Activated CD4-positive, CD25-positive, alpha-beta regulatory T cell treated with anti-CD3 and anti-CD28 coated beads, Interleukin-2, amount 50 U/mL, for 16 hours (primary cell): ENCODE results near the gene CRPPA.
"Not testable (repeated sequence)": the region's sequence is repeated elsewhere in the genome, so short reads cannot be mapped to it uniquely, and the experiment has no call there.

ENCODE experiments used
- DNase-seq: peaks from one replicate; pipeline ENCODE4 v3.0.0-alpha.2; 2020; ENCODE audit warnings: low read depth, low spot score

CRPPA gene

DNA sequence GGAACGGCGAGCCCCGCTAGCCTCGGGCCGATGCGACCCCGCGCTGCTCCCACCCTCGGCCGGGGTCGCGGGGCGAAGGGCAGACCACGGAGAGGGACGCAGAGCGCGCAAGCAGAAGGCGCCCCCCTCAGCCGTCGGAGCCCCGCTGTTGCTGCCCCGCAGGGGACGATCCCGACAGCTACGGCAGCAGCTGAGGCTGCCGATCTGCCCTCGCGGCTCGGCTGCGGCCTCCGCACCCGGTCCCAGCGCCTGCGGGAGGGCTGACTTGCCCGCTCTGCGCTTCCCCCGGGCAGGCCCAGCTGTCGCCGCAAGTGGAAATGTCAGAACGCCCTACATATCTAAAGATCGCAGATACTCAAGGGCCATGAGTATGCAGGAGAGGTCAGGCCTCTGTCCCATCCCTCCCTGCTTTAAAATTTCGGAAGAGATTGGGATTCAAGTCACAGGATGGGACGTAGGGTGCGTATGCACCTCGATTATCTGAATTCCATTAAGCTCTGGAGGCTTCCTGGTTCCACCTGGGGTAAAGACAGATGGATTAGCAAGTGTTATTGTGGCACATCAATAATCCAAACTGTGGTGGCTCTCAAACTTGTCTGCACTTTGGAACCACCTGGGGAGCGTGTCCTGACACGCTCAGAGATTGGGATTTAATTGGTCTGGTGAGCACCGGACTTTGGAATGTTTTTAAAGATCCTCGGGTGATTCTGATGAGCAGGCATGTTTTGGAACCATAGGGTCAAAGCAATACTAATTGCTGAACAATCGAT, at the start of gene CRPPA:
Gene CRPPA (minus strand): TSS at position 206 of the 770 bp plus-strand sequence. CDS start 216 bp downstream, outside the sequence.
- DNase-seq: no peak

DNA sequence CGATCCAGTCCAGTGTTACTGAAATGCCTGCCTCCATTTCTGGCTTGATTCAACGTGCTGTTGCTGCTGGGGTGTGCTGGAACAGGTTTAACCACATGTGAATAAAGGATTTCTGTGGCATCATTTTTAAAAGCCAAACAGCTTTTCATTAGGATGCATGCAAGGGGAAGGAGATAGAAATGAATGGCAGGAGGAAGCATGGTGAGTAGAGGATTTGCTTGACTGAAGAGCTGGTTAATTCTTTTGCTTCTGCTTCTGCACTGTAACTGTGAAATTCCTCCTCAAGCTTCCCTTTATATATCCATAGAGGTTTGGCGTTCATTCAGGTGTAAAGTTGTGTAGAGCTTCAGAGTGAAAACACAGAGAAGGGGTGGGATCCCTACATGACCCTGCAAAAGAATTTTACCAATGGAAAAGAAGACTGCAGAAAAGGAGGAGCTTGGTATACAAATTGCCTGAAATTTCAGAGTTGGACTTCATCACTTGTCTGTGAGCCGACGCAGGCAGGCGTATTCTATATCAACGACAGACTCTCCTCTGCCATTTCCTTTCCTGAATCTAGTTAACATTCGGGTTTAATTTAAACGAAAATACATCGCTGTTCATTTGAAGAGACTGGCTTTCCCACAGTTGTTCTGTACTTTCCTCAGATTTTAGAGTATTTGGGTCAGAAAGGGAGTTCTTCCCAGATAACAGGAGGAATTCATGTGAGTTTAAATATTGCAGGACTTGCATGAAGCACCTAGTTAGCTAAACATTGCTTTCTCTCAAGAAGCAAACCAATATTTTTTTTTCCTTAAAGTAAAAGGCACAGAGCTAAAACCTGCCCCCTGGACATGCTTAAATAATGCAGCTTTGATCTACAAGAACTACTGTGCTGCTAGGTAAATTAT, 44.4 kb upstream of the CRPPA start, which contains the start of gene SOSTDC1:
Gene SOSTDC1 (minus strand): TSS at position 270 of the 893 bp plus-strand sequence. CDS start 70 bp downstream, at position 200.
- no peak for DNase-seq

DNA sequence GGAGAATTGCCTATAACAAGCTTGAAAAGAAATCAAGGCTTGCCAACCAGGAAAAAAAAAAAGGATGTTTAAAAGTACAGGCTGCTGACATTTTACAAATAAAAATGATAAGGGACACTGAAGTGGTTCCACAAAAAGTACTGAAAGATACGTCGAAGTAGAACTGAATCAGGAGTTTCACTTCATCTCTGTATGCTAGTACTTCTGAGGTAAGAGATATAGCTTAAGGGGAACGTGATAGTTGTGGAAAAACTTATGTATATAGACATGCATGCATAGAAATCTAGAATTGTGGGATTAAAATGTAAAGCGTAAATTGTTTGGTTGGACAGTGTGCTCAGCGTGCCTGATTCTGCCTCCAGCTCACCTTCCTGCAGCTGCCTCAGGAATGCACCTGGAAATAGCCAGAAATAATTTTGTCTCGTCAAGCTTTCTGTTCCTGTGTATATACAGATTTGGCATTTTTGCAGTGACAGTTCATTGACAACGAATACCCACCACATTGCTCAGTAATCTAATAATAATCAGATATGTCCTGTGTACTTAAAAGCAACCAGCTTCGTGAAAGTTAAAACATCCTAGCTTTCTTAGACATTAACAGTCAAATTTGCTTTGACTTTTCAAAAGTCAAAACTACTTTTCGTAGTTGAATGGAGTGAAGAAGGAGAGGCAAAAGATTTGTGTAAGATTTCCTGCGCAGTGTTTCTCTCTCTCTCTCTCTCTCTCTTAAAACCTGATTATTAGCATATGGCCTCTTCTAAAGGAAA, 42.8 kb upstream of the CRPPA start:
- no peak for DNase-seq

DNA sequence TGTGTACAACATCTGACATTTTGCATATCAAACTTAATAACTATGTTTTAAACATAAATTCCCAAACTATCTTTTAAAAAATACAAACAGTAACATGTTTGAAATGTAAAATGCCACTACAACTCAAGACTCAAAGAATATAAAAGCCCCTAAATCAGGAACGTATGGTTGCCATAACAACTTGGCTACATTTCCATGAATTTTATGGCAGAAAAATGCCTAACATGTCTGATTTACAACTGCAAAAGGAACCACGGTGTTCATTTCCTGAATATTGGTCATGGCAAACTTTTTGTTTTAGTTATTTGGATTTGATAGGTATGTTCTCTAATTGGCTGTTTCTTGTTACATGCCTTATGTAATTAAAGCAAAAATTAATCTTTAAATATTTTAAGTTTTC, 42.2 kb upstream of the CRPPA start:
- DNase-seq: no peak

DNA sequence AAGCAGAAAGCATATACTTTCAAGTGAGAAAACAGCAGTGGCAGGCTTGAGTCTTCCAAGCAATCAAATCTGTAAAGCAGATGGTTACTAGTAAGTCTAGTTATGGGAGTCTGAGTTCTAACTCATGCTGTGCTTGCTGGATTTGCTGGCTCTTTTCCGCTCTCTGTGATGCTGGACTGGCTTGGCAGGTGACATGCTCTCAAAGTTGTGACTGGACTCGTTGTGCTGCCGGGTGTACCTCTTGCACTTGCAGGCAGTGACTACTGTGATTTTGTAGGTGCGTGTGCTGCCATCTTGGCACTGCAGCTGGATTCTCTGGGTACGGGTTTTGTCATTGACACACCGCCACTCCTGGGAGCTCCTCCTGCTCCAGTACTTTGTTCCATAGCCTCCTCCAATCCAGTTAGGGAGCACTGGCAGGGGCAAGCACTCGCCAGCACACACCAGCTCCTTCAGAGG, 41.1 kb upstream of the CRPPA start:
- no peak for DNase-seq

DNA sequence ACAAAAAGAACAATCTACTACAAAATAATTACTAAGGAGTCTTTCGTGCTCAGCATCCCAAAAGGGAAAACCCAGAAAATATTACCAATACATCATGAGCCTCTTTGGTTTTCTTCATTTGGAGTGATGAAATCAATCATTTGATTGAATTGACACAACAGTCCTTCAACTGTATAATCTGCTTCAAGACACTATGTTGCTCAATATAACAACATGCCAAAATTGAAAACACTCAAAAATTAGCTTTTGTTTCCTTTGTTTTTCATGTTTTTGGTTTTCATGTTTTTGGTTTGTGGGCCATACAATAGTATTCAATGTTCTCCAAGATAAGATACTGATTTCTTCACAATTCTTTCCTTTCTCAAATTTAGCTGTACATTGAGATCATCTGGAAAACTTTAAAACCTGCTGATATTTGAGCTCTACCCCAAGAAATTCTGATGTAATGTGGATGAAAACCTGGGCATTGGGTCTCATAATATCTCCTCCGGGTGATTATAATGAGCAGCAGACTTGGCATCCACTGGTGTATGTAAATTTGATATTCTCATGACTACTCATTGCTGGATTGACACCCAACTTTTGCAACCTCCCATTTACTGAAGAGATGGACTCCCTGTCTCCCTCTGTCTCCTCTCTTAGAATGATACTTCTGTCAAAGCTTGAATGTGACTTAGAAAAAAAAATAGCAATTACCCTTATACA, 39.6 kb upstream of the CRPPA start:
- DNase-seq: no peak

DNA sequence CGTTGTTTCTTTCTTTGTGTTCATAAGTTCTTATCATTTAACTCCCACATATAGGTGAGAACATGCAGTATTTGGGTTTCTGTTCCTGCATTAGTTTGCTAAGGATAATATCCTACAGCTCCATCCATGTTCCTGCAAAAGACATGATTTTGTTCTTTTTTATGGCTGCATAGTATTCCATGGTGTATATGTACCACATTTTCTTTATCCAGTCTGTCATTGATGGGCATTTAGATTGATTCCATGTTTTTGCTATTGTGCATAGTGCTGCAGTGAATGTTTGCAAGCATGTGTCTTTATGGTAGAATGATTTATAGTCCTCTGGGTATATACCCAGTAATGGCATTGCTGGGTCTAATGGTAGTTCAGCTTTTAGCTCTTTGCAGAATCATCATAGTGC, 35.0 kb upstream of the CRPPA start:
- DNase-seq: not testable (repeated sequence)

DNA sequence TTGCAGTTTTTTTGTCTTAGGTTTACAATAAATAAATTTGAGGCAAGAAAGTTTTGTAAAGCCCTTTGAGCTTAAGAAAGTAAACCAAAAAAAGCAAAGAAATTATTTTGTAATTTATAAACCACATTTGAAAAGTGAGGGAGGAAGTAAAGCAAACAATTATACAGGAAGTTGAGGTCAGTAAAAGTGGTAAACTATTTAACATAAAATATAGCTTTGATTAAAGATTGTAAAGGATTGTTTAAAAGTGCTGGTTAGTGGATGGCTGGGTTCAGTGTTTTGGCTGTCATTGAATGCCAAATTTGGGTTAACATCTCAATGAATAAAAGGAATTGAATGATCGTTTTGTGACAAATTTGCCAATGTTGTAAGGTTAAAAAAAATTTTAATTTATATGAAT, 34.3 kb upstream of the CRPPA start:
- no peak for DNase-seq

DNA sequence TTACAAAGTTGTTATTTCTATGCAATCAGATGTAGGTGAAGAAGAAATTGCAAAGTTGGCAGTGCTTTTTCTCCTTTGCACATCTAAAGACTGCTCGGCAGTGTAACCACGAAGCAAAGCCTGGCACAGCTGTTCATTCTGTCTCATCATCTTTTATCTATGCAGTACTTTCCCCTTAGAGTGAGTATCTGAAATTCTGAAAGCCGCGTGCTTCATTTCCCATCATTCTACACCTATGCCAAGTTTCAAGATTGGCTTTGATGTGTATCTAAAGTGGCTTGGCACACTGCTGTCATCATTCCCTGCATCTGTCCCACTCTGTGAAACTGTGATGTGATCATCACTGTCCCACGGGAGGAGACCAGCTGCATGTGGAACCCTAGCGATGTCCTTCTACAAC, 29.0 kb upstream of the CRPPA start:
- no peak for DNase-seq

DNA sequence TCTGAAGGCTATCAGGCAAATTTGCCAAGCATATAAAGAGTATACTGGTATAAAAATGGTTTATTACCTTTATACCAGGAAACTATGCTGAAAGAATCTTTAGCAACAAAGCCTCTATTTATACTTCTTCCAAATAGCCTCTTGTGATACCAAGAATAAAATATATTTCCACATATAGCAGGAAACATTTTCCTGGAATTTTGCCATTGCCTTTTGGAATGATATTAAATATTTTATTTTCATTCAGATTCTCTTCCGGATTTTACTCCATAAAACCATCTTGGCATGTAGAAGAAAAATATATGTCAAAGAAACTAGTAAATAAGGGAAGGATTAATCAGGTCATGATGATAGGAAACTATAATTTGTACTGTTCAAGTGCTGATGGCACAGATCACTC, 26.5 kb upstream of the CRPPA start:
- no peak for DNase-seq

DNA sequence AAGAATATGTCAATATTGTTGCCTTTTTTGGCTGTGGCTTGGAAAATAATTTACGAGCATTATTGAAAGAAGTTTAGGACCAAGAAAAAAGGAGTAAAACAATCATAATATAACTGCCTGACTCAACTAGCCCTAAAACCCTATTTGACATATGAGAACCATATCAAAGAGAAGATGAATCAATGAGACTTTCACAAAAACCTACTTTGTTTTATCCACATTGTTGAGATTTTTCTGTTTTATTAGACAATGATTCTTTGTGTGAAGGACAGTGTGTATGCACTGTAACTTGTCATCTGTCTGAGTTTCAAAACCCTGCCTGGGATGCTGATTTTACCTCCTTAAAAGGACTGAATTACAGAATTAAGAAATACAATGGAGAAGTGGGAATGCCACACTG, 25.2 kb upstream of the CRPPA start:
- no peak for DNase-seq

DNA sequence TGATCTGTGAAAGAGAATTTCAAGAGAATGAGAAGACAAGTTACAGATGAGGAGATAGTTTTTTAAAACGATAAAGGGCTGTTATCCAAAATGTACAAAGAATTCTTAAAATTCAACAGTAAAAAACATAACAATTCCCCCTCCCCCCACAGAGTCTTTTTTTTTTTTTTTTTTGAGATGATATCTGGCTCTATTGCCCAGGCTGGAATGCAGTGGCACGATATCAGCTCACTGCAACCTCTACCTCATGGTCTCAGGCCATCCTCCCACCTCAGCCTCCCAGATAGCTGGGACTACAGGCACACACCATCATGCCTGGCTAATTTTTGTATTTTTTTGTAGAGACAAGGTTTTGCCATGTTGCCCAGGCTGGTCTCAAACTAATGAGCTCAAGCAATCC, 22.5 kb upstream of the CRPPA start:
- not testable (repeated sequence) for DNase-seq

DNA sequence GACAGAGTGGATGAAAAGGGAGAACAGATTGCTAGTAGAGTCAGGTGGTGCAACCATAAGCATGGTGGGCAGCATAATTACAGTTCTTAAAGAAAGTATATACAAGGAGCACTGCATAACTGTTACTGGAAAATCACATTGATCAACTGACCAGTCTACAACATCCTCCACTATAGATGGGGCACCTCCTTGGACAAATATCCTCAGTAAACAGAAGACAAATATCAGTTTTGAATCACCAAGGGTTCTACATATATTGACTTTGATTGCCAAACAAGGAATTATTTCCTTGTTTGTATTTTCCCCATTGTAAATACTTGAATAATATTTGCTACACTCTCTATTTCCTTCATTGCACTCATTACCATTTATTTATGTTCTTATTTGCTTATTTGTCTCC, 17.6 kb upstream of the CRPPA start:
- DNase-seq: no peak

DNA sequence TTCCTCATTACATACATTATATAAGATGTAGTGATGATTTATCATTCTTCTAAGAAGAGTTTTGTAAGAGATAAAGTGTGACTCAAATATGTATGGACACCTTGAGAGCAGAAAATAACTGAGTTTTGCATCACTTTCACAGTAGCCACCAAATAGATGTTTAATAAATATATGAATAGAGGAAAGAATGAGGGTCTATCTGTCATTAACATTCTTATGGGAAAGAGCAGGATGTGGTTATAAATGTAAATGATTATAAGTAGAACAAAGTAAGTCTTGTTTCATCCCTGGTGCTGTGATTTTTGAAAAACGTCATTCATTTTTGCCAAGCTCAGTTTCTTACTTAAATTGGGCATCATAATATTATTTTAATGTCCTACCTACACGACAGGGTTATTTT, 15.0 kb upstream of the CRPPA start:
- DNase-seq: no peak

DNA sequence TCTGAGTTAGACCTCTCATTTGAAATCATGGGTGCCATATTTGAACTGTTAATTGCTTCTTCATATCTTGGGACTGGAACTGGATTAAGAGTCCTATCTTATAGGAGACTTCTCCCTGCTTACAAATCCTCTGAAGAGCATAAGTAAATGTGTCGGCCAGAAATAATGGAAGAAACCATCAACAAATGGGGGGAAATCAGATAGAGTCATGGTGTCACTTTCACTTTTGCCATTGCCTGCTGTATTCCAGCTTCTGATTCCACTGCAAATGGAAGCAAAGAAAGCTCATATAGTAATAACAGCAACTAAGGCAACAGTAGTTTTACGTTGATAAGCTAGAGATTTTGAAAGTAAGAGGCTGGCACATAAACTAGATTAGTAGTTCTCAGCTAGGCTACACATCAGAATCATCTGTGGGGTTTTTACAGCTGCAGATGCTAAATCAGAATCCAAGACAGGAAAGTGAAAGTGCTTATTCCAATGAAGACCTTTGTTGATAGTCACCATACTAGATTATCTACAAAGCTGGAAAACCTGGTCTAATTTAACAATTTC, 12.3 kb upstream of the CRPPA start:
- no peak for DNase-seq

DNA sequence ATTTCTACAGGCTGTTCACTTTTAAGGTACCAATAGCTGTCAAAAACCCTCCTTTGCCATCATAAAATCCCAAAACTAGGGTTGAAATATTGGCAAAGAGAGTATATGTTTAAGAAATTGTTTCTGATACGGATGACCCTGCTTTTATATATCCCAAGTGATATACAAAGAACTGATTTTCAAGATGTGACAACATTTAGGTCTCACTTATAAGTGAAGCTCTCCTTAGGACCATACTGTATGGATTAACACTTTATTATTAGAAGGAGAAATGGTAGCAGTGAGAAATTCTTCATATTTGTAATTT, 11.0 kb upstream of the CRPPA start:
- no peak for DNase-seq

DNA sequence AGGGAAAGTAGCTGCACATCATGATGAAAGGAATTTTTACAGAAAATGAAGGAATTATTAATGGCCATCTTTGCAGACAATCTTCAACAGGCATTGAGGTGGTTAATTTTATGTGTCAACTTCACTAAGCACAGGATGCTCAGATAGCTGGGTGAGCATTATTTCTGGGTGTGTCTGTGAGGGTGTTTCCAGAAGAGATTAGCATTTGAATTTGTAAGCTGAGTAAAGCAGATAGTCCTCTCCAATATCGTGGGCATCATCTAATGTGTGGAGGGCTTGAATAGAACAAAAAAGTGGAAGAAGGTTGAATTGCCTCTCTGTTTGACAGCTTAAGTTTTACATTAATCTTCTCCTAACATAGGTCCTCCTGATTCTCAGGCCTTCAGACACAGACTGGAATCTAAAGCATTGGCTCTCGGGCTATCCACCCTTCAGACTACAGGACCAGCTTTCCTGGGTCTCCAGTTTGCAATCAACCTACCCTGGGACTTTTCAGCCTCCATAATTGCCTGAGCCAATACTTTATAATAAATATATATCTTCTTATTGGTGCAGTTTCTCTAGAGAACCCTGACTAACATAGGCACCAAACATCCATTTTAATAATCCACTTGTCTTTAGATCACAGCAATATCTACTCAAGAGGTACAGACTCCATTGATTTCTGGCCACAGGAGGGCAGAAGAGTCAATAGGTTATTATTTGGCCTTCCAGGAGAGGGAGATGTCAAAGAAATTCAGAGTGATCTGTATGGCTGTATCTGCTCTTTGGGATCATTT, 10.5 kb upstream of the CRPPA start:
- DNase-seq: no peak

DNA sequence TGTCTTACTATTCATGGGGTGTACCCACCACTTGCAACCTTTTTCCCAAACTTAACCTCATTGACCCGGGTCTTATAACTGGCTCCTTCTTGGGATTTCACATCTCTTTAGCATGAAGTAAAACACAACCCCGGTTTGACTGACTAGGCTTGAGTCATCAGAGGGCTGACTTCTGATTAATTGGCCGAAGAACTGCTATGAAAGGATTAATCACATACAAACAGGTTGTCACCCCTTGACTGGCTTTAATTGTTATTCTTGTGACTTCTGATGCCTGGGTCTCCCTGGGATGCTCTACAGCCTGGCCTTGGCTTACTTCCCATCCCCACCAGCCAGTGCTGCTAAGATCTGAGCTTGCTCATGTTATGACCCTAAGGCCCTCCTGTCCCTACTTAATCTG, 8.8 kb upstream of the CRPPA start:
- no peak for DNase-seq

DNA sequence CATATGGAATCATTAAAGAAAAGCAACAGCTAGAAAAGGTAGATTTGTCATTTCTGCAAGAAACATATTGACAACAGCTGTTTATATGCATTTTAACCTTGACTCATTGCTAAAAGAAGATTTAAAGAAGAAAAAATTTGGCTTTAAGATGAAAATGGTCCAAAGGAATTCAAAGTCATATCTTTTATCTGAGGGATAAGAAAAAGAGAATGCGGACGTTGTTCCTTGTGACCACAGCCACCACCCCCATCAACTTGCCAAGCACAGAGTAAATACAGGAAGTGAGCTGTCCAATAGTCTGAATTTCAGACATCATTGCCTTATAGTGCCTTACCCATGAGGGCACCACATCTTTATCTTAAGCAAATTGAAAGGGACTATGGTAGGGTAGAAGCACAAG, 7.3 kb upstream of the CRPPA start:
- DNase-seq: no peak

DNA sequence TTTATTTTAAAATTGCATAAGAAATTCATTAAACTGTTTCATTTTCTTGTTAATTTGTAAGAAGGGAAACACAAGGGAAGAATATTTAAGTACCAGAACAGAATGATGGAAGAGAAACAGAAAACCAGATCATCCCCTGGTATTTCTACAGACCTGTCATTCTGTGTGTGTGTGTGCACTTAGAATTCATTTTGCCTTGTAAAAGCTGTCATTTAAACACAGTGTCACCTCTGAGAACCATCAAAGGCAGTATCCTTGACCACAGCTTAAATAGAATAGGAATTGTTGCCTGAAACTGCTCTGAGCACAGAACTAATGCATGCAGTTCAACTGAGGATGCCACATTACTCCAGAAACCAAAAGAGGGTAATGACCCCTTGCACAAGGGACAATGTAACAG, 6.8 kb upstream of the CRPPA start:
- no peak for DNase-seq
